Heart left ventricle (tissue), 13 donors: ENCODE data around the gene PLCB1.

ENCODE experiments used
- CTCF ChIP-seq, 12 donors: fragments of 200-600 bp; sonication (generic) in 4 of 12; IDR thresholded peaks; one replicate each; pipeline versions ENCODE4 v1.5.0 to v1.8.0; 2018 to 2022; ENCODE audit warnings: antibody characterized with exemption in 12 of 12, mild to moderate bottlenecking in 5 of 12
- POLR2A ChIP-seq, 2 donors: fragments of 450-650 bp; IDR thresholded peaks; one replicate each; pipeline ENCODE4 v1.6.1; 2017; ENCODE audit warnings: antibody characterized with exemption in 2 of 2, mild to moderate bottlenecking in 2 of 2, moderate library complexity in 2 of 2
- donor health status: ischemic (EF 13 %, LVEDD 7.1; RV severe dilation, severe dysfunction).
- donor health status: DM: no; HTN: yes; CAD: no.
- donor health status: DM: no; HTN: no; CAD: no.
- donor health status: ischemic (EF 25% LVEDD 6.9; RV normal size, moderate dysfunction).
- donor health status: ischemic (EF 25% LVEDD 5.7; RV mildly dilated, moderate dysfunction).
- donor health status: ischemic (EF 35%, LVEDD 5.7; RV mildly dilated, moderate dysfunction).
- donor health status: nonischemic (EF 11% LVEDD 7.7; RV severe dilation, severe dysfunction).
- donor health status: DM: yes; HTN: yes; CAD: no.
- donor health status: PGD.
- donor health status: ischemic (EF 29% LVEDD 5.4; RV normal size, mild dysfunction).
- donor health status: nonischemic (EF 23%, LVEDD 6.1; RV moderate dilation, normal function).

DNA sequence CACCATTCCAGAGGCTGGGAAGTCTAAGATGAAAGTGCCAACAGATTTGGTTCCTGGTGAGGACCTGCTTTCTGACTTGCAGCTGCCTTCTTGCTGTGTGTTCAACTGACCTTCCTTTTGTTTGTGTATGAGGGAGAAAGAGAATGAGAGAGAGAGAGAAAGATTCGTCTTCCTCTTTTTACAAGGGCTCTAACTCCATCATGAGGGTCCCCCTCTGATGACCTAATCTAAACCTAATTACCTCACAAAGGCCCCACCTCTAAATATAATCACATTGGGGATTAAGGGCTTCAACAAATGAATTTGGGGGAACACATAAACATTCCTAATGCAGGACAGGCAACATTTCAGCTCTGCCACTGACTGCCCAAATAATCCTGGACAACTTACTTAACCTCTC is 130.7 kb downstream of the PLCB1 start:
- TF ChIP-seq CTCF (IDR thresholded peaks at IDR 0.05): no peak
- TF ChIP-seq POLR2A (IDR thresholded peaks at IDR 0.05): no peak
